DND-41 (cell line): ENCODE data around the gene DHX34.

Experiments
- CTCF ChIP-seq: IDR thresholded peaks from 2 replicates; pipeline ENCODE4 v1.5.1; 2012; ENCODE audit warnings: borderline replicate concordance, low read length, moderate library complexity, mild to moderate bottlenecking; ENCODE audit not compliant: poor library complexity, severe bottlenecking; ENCODE audit errors: extremely low read depth
- EZH2 ChIP-seq: IDR thresholded peaks from 3 replicates; pipeline ENCODE4 v1.6.1; 2012; ENCODE audit warnings: borderline replicate concordance, low read depth, mild to moderate bottlenecking, moderate library complexity, low read length, inconsistent platforms; ENCODE audit not compliant: severe bottlenecking

- TF ChIP-seq EZH2 (no peak), CTCF (no peak)
These were observed 5.8 kb upstream of the DHX34 start for GRCh38 chr19:47343194-47343802.
